ENCODE results near the gene CEP164.

The CEP164 gene

GRCh38 chr11:117462864-117463247 is 135.2 kb downstream of the CEP164 start:
- no peak for DNase-seq (ENCODE audit: low read depth)
